ENCODE results near the gene PUS10. TPM values are rescaled to one million over a fixed set of nuclear protein-coding genes. Genes with fewer than 3 reads are reported as not detected.

PUS10 gene
- total and polyA plus RNA-seq, 2 of the 13 experiments (the other 11 are each of a cell fraction or from before 2014, with no cell fraction given) = 41.4 to 44.3 TPM

GRCh38 chr2:61018318-61018755 is 282 bp upstream of the PUS10 start (continued):
- TF ChIP-seq, protein P1, sequence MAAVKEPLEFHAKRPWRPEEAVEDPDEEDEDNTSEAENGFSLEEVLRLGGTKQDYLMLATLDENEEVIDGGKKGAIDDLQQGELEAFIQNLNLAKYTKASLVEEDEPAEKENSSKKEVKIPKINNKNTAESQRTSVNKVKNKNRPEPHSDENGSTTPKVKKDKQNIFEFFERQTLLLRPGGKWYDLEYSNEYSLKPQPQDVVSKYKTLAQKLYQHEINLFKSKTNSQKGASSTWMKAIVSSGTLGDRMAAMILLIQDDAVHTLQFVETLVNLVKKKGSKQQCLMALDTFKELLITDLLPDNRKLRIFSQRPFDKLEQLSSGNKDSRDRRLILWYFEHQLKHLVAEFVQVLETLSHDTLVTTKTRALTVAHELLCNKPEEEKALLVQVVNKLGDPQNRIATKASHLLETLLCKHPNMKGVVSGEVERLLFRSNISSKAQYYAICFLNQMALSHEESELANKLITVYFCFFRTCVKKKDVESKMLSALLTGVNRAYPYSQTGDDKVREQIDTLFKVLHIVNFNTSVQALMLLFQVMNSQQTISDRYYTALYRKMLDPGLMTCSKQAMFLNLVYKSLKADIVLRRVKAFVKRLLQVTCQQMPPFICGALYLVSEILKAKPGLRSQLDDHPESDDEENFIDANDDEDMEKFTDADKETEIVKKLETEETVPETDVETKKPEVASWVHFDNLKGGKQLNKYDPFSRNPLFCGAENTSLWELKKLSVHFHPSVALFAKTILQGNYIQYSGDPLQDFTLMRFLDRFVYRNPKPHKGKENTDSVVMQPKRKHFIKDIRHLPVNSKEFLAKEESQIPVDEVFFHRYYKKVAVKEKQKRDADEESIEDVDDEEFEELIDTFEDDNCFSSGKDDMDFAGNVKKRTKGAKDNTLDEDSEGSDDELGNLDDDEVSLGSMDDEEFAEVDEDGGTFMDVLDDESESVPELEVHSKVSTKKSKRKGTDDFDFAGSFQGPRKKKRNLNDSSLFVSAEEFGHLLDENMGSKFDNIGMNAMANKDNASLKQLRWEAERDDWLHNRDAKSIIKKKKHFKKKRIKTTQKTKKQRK (IDR thresholded peaks at IDR 0.05; ENCODE audit: low read length) = no peak
- TF ChIP-seq PCBP2 (optimal IDR thresholded peaks at IDR 0.05; ENCODE audit: low read depth, low read length, poor library complexity, severe bottlenecking) (no peak), ZKSCAN8 (CRISPR knock-in tag; IDR thresholded peaks at IDR 0.05; ENCODE audit: borderline replicate concordance) (no peak; the same call in 1 of the 2 replicates), TBX3 (IDR thresholded peaks at IDR 0.05; ENCODE audit: borderline replicate concordance) (no peak), ZNF138 (CRISPR knock-in tag; IDR thresholded peaks at IDR 0.05; ENCODE audit: low read depth) (no peak), TEAD3 (CRISPR knock-in tag; optimal IDR thresholded peaks at IDR 0.05; ENCODE audit: borderline replicate concordance) (peak; percentile 95), PLRG1 (conservative IDR thresholded peaks at IDR 0.05) (no peak), KDM6A (CRISPR knock-in tag; IDR thresholded peaks at IDR 0.05; ENCODE audit: low read depth) (no peak), ZSCAN20 (CRISPR knock-in tag; IDR thresholded peaks at IDR 0.05; ENCODE audit: borderline replicate concordance) (peak; percentile 57; the same call in 1 of the 2 replicates), THYN1 (CRISPR knock-in tag; IDR thresholded peaks at IDR 0.05; ENCODE audit: borderline replicate concordance, low read depth) (no peak), ZNF703 (CRISPR knock-in tag; IDR thresholded peaks at IDR 0.05; ENCODE audit: borderline replicate concordance) (no peak), ZSCAN5A (CRISPR knock-in tag; IDR thresholded peaks at IDR 0.05; ENCODE audit: borderline replicate concordance) (no peak), ZNF350 (CRISPR knock-in tag; IDR thresholded peaks at IDR 0.05; ENCODE audit: borderline replicate concordance, low read depth) (no peak), TBL1XR1 (IDR thresholded peaks at IDR 0.05; ENCODE audit: borderline replicate concordance, low read length, partially characterized antibody) (no peak), ZNF83 (CRISPR knock-in tag; IDR thresholded peaks at IDR 0.05; ENCODE audit: borderline replicate concordance) (no peak), ZNF780A (CRISPR knock-in tag; IDR thresholded peaks at IDR 0.05) (no peak), ZNF720 (CRISPR knock-in tag; IDR thresholded peaks at IDR 0.05) (no peak)
- TF ChIP-seq, protein P2, sequence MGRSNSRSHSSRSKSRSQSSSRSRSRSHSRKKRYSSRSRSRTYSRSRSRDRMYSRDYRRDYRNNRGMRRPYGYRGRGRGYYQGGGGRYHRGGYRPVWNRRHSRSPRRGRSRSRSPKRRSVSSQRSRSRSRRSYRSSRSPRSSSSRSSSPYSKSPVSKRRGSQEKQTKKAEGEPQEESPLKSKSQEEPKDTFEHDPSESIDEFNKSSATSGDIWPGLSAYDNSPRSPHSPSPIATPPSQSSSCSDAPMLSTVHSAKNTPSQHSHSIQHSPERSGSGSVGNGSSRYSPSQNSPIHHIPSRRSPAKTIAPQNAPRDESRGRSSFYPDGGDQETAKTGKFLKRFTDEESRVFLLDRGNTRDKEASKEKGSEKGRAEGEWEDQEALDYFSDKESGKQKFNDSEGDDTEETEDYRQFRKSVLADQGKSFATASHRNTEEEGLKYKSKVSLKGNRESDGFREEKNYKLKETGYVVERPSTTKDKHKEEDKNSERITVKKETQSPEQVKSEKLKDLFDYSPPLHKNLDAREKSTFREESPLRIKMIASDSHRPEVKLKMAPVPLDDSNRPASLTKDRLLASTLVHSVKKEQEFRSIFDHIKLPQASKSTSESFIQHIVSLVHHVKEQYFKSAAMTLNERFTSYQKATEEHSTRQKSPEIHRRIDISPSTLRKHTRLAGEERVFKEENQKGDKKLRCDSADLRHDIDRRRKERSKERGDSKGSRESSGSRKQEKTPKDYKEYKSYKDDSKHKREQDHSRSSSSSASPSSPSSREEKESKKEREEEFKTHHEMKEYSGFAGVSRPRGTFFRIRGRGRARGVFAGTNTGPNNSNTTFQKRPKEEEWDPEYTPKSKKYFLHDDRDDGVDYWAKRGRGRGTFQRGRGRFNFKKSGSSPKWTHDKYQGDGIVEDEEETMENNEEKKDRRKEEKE (IDR thresholded peaks at IDR 0.05) = no peak
- TF ChIP-seq, protein P3, sequence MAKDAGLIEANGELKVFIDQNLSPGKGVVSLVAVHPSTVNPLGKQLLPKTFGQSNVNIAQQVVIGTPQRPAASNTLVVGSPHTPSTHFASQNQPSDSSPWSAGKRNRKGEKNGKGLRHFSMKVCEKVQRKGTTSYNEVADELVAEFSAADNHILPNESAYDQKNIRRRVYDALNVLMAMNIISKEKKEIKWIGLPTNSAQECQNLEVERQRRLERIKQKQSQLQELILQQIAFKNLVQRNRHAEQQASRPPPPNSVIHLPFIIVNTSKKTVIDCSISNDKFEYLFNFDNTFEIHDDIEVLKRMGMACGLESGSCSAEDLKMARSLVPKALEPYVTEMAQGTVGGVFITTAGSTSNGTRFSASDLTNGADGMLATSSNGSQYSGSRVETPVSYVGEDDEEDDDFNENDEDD (CRISPR knock-in tag; IDR thresholded peaks at IDR 0.05; ENCODE audit: borderline replicate concordance) = no peak

Data from HepG2 (cell line).